Measurements from ENCODE around the gene ZFP36L1. TPM values are rescaled to one million over a fixed set of nuclear protein-coding genes. Genes with fewer than 3 reads are reported as not detected.

ZFP36L1 gene
- total and polyA plus RNA-seq, 9 of the 15 experiments (the other 6 are each of a cell fraction or from before 2014, with no cell fraction given) = 1.3 to 26.6 (median 3.7) TPM

- TF ChIP-seq TFE3 (CRISPR knock-in tag; IDR thresholded peaks at IDR 0.05) = peak; percentile 39; the same call in 1 of the 2 replicates
- no peak for TF ChIP-seq TRIM28 (IDR thresholded peaks at IDR 0.05)
- no peak for TF ChIP-seq ZNF717 (CRISPR knock-in tag; IDR thresholded peaks at IDR 0.05)
- no peak for TF ChIP-seq THAP12 (CRISPR knock-in tag; IDR thresholded peaks at IDR 0.05)
- TF ChIP-seq CEBPB (tag; IDR thresholded peaks at IDR 0.05) = no peak
- TF ChIP-seq ZNF277 (CRISPR knock-in tag; IDR thresholded peaks at IDR 0.05; ENCODE audit: borderline replicate concordance) = no peak
- TF ChIP-seq ZNF444 (CRISPR knock-in tag; IDR thresholded peaks at IDR 0.05) = no peak
- no peak for TF ChIP-seq SRF (CRISPR knock-in tag; IDR thresholded peaks at IDR 0.05)
- TF ChIP-seq ZNF143 (CRISPR knock-in tag; IDR thresholded peaks at IDR 0.05) = no peak
- no peak for TF ChIP-seq FOXO4 (CRISPR knock-in tag; IDR thresholded peaks at IDR 0.05)
- 0 out of 2 replicates have a peak, but pooled peaks have one; percentile 41 for TF ChIP-seq ZKSCAN8 (CRISPR knock-in tag; IDR thresholded peaks at IDR 0.05)
- TF ChIP-seq HES1 (IDR thresholded peaks at IDR 0.05; ENCODE audit: low read depth) = no peak
- no peak for TF ChIP-seq HSF4 (CRISPR knock-in tag; IDR thresholded peaks at IDR 0.05; ENCODE audit: borderline replicate concordance)
- no peak for TF ChIP-seq ZNF232 (CRISPR knock-in tag; IDR thresholded peaks at IDR 0.05)
- TF ChIP-seq NFE2L1 (tag; IDR thresholded peaks at IDR 0.05; ENCODE audit: borderline replicate concordance, low read depth) = no peak
Measured at GRCh38 chr14:68779761-68780323, 13.0 kb downstream of the ZFP36L1 start (continued).
